ENCODE results near the gene PRKD2. TPM values are rescaled to one million over a fixed set of nuclear protein-coding genes. Genes with fewer than 3 reads are reported as not detected.

Gene PRKD2
- total RNA-seq, 2 donors from 2014 or later, result 60.9 to 61.8 TPM

DNA sequence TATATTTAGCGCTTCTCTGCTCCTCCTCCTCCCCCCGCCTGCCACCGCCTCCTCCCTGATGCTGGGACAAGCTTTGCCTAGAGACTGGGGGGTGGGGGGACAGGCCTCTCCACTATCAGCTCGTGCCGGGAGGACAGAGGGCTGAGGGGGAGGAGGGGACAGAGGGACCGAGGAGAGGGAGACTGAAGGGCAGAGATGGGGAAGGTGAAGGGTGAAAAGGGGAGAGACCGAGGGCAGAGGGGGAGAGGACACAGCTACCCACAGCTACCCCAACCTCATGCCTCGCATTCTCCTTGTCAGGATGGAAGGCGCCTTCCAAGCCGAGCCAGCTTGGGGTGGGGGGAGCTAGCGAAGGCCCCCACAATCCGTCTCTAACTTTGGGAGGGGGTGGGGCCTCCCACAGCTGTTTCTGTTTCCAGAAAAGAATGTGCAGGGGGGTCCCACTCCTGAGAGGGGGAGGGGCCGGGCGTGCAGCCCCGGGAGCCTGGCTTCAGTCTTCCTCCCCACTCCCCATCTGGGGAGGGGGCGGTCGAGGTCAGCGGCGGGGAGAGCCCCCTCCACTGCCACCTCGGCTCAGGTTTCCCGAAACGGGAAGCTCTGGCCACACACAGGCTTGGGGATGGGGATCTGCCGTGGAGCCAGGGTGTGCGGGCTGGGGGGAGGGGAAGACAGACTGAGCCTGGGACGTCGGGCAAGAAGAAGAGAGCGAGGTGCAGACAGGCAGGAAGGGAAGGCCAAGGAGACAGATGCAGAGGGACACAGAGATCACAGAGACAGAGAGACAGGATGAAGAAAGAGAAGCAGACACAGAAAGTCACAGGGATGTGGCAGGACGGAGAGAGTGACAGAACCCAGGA is 57.5 kb downstream of the PRKD2 start:
- H3K27me3 ChIP-seq, result peaks cover 30% of the 10 kb centered on the region
- peak; percentile 38 for DNase-seq
- intact Hi-C loops (cut with DNase I), result no loop called here
- TF ChIP-seq, protein P1, sequence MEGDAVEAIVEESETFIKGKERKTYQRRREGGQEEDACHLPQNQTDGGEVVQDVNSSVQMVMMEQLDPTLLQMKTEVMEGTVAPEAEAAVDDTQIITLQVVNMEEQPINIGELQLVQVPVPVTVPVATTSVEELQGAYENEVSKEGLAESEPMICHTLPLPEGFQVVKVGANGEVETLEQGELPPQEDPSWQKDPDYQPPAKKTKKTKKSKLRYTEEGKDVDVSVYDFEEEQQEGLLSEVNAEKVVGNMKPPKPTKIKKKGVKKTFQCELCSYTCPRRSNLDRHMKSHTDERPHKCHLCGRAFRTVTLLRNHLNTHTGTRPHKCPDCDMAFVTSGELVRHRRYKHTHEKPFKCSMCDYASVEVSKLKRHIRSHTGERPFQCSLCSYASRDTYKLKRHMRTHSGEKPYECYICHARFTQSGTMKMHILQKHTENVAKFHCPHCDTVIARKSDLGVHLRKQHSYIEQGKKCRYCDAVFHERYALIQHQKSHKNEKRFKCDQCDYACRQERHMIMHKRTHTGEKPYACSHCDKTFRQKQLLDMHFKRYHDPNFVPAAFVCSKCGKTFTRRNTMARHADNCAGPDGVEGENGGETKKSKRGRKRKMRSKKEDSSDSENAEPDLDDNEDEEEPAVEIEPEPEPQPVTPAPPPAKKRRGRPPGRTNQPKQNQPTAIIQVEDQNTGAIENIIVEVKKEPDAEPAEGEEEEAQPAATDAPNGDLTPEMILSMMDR (IDR thresholded peaks at IDR 0.05), result no peak
- H3K9me3 ChIP-seq, result no peaks in the 10 kb centered on the region
- H3K36me3 ChIP-seq, result no peaks in the 10 kb centered on the region
- H3K4me3 ChIP-seq, result peak overlapping the region; percentile 53
- H3K4me1 ChIP-seq, result peaks cover 6% of the 10 kb centered on the region
- H3K27ac ChIP-seq, result peak overlapping the region; percentile 51
- peak overlapping the region; percentile 22 to 62 for H3K9ac ChIP-seq (ENCODE audit: low read depth in 2 of 2, low read length in 2 of 2)

- Histone ChIP-seq H3K27me3 (peaks cover 30% of the 10 kb centered on the region), H3K4me1 (peaks cover 6% of the 10 kb centered on the region), H3K9me3 (no peaks in the 10 kb centered on the region), H3K4me3 (no peak overlapping the region), H3K9ac (ENCODE audit: low read depth in 2 of 2, low read length in 2 of 2) (no peak overlapping the region), H3K36me3 (no peaks in the 10 kb centered on the region), H3K27ac (no peak overlapping the region)
- intact Hi-C loops (cut with DNase I), result no loop called here
- TF ChIP-seq, protein P1 (IDR thresholded peaks at IDR 0.05), result no peak
- DNase-seq, result no peak
Observed at GRCh38 chr19:46656541-46656940, 60.4 kb downstream of the PRKD2 start.

GRCh38 chr19:46654621-46655152 is 62.2 kb downstream of the PRKD2 start:
- no peak overlapping the region for H3K4me3 ChIP-seq
- peak overlapping the region; percentile 55 for H3K27ac ChIP-seq
- no peaks in the 10 kb centered on the region for H3K36me3 ChIP-seq
- H3K27me3 ChIP-seq, result peaks cover 23% of the 10 kb centered on the region
- no peaks in the 10 kb centered on the region for H3K9me3 ChIP-seq
- intact Hi-C loops (cut with DNase I), result no loop called here
- no peaks in the 10 kb centered on the region for H3K4me1 ChIP-seq
- DNase-seq, result no peak
- H3K9ac ChIP-seq (ENCODE audit: low read depth in 2 of 2, low read length in 2 of 2), result peak overlapping the region in 1 of 2 donors; percentile 40
- TF ChIP-seq, protein P1 (IDR thresholded peaks at IDR 0.05), result no peak

DNA sequence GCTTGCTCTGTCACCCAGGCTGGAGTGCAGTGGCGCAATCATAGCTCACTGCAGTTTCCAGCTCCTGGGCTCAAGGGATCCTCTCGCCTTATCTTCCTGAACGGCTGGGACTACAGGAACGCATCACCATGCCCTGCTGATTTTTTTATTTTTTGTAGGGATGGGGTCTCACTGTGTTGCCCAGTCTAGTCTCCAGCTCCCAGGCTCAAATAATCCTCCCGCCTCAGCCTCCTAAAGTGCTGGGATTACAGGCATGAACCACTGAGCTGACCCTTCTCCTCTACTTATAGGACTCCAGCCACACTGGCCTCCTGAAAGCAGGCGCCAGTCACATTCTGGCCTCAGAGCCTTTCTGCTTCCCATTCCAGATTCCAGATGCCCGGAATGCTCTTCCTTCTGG is 66.5 kb downstream of the PRKD2 start:
- DNase-seq, result no peak

More for the DNA sequence above, 66.5 kb downstream of the PRKD2 start:
- Histone ChIP-seq H3K4me3 (no peak overlapping the region), H3K4me1 (no peaks in the 10 kb centered on the region), H3K36me3 (no peaks in the 10 kb centered on the region), H3K27ac (no peak overlapping the region), H3K9me3 (no peaks in the 10 kb centered on the region), H3K27me3 (peaks cover 8% of the 10 kb centered on the region), H3K9ac (ENCODE audit: low read depth in 2 of 2, low read length in 2 of 2) (no peak overlapping the region)
- TF ChIP-seq, protein P1 (IDR thresholded peaks at IDR 0.05), result no peak
- intact Hi-C loops (cut with DNase I), result no loop called here

Data from colonic mucosa (tissue), 4 donors.